Mucosa of descending colon (tissue), 3 donors: ENCODE results near the gene DDX10. TPM values are rescaled to one million over a fixed set of nuclear protein-coding genes. Genes with fewer than 3 reads are reported as not detected.

ENCODE experiments used
- ATAC-seq: fragments of 200-7000 bp; cut with Tn5 transposase; one replicate; pipeline ENCODE4 v1.9.1; 2020; ENCODE audit warnings: mild to moderate bottlenecking, moderate library complexity
- DNase-seq, 3 donors: peaks; one replicate each; pipeline ENCODE4 v3.0.0-alpha.2; 2020
- H3K36me3 ChIP-seq: fragments of 200-600 bp; one replicate; pipeline ENCODE4 v1.8.0; 2021; ENCODE audit warnings: low read depth, mild to moderate bottlenecking
- H3K4me1 ChIP-seq: fragments of 200-600 bp; one replicate; pipeline ENCODE4 v1.8.0; 2021; ENCODE audit warnings: low read depth, mild to moderate bottlenecking
- H3K4me3 ChIP-seq: fragments of 200-600 bp; one replicate; pipeline ENCODE4 v1.8.0; 2021; ENCODE audit warnings: mild to moderate bottlenecking
- H3K9me3 ChIP-seq: fragments of 200-600 bp; one replicate; pipeline ENCODE4 v1.8.0; 2021; ENCODE audit warnings: mild to moderate bottlenecking
- CTCF ChIP-seq: fragments of 200-600 bp; IDR thresholded peaks from one replicate; pipeline ENCODE4 v1.8.0; 2022; ENCODE audit warnings: antibody characterized with exemption, mild to moderate bottlenecking
- intact Hi-C, 2 donors: fragments of 100-400 bp; cut with DNase I in 1 of 2; cut with micrococcal nuclease in 1 of 2; formaldehyde crosslinking; loops; one replicate each; pipeline versions ENCODE4 v1.11.0 to v1.11.1; 2022; cut with DNase I, micrococcal nuclease
- total RNA-seq, 3 donors: library from RNA; stranded (reverse); fragmentation: NEBNext Ultra II Directional in 2 of 3; extraction: Animal tissue kit (Norgen Biotek cat#: 25700) in 2 of 3; gene quantifications; one replicate each; pipeline versions ENCODE4 v1.2.1 to v1.2.4, GENCODE V29; 2021 to 2023
- donor health status: DM: no; HTN: no; CAD: no; lungs with moderate emphysema.
- donor health status: DM: no; HTN: no; CAD: no.
- donor health status: DM: no; HTN: yes; CAD: no.

Gene DDX10
- total RNA-seq, 3 donors from 2014 or later, result 16.1 to 18.3 (median 17.3) TPM

- intact Hi-C loops, result no loop called here
- Histone ChIP-seq H3K36me3 (no peaks in the 10 kb centered on the region), H3K9me3 (no peaks in the 10 kb centered on the region), H3K4me3 (no peak overlapping the region), H3K4me1 (no peaks in the 10 kb centered on the region)
- DNase-seq (no peak), ATAC-seq (no peak)
- no peak for TF ChIP-seq CTCF
Measured at GRCh38 chr11:108909921-108910320, 245.1 kb downstream of the DDX10 start.

- no peak for DNase-seq
- H3K36me3 ChIP-seq, result no peaks in the 10 kb centered on the region
- no peak overlapping the region for H3K4me3 ChIP-seq
- no peaks in the 10 kb centered on the region for H3K9me3 ChIP-seq
- H3K4me1 ChIP-seq, result no peaks in the 10 kb centered on the region
- TF ChIP-seq CTCF, result no peak
- intact Hi-C loops, result no loop called here
- ATAC-seq, result no peak
Measured at GRCh38 chr11:108912581-108912980, 247.7 kb downstream of the DDX10 start.

- no peaks in the 10 kb centered on the region for H3K36me3 ChIP-seq
- TF ChIP-seq CTCF, result no peak
- H3K4me1 ChIP-seq, result no peaks in the 10 kb centered on the region
- ATAC-seq (no peak), DNase-seq (no peak)
- H3K9me3 ChIP-seq, result no peaks in the 10 kb centered on the region
- H3K4me3 ChIP-seq, result no peak overlapping the region
- intact Hi-C loops, result no loop called here
Measured at GRCh38 chr11:108913204-108913603, 248.3 kb downstream of the DDX10 start.

- no peak for ATAC-seq
- intact Hi-C loops, result no loop called here
- Histone ChIP-seq H3K36me3 (no peaks in the 10 kb centered on the region), H3K4me1 (no peaks in the 10 kb centered on the region), H3K9me3 (no peaks in the 10 kb centered on the region), H3K4me3 (no peak overlapping the region)
- no peak for TF ChIP-seq CTCF
- DNase-seq, result no peak
Measured at GRCh38 chr11:108914211-108914610, 249.3 kb downstream of the DDX10 start.

- ATAC-seq, result no peak
- no peak for DNase-seq
- H3K36me3 ChIP-seq, result no peaks in the 10 kb centered on the region
- no peak overlapping the region for H3K4me3 ChIP-seq
- H3K4me1 ChIP-seq, result no peaks in the 10 kb centered on the region
- TF ChIP-seq CTCF, result no peak
- H3K9me3 ChIP-seq, result no peaks in the 10 kb centered on the region
- intact Hi-C loops, result no loop called here
Measured at GRCh38 chr11:108914981-108915380, 250.1 kb downstream of the DDX10 start.

DNA sequence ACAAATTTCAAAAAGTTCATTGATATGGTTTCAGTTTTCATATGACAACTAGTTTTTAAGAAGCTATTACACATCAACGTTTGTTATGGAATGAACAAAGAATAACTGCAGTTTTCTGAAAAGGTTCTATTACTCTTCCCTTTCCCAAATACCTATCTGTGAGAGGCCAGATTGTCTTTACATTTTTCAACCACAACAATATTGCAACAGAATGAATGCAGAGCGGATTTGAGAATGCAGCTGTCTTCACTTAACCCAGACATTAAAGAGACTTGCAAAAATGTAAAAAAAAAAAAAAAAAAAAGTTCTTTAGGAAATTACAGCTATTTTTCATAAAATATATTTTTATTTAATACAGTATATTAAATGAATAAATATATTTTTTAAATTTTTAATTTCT lies 250.8 kb downstream of the DDX10 start:
- Histone ChIP-seq H3K9me3 (no peaks in the 10 kb centered on the region), H3K4me3 (no peak overlapping the region), H3K4me1 (no peaks in the 10 kb centered on the region), H3K36me3 (no peaks in the 10 kb centered on the region)
- no peak for ATAC-seq
- no peak for DNase-seq
- TF ChIP-seq CTCF, result no peak
- intact Hi-C loops, result no loop called here
